ENCODE data around the gene NTRK2. TPM values are rescaled to one million over a fixed set of nuclear protein-coding genes. Genes with fewer than 3 reads are reported as not detected.

NTRK2 gene
- total and polyA plus RNA-seq, 4 donors, result 0.26 to 1.4 (median 0.56) TPM

DNA sequence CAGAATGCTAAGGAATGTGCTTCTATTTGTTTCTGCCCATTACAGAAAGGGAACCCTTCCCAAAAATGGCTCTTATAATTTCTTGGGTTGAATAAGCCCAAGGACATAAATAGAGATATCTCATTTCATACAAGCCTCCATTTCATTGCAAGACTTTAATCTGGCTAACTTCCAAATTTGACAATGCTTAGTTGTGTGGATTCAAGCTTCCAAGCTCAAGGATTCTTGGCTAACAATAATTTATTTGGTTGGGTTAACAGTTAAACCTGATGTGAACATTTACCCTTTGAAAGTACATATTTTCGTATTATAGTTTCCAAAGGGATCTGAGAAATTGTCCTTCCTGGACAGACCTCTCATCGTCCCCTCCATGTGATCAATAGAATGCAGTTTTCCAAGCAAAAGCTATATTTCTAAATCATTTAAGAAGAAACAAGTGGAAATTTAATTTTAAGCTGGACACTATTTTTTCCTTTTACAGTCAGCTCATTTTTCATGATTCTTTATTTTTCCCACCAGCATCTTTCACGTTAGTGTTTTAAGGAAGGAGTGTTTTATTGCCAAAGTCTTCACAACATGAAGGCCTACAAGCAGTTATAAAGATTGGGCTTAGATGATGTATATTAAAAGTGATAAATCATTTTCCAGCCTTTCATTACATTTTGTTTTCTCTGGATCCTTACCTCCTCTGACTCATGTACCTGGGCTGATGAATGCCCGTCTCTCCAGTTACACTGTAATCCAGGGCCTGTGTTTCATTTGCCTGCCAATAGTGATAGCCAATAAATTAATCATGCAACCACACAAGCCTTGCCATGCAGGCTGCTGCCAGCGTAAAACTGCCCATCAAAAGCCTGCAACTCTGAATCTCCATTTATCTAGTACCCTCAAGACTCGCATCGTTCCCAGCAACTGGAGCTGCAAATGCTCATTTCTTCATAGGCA is 176.7 kb downstream of the NTRK2 start:
- TF ChIP-seq HNF4A (conservative IDR thresholded peaks at IDR 0.05) (no peak), TAF1 (conservative IDR thresholded peaks at IDR 0.05) (no peak), HNF4G (IDR thresholded peaks at IDR 0.05) (no peak), FOXA1 (IDR thresholded peaks at IDR 0.05) (no peak), RXRA (IDR thresholded peaks at IDR 0.05) (no peak), SP1 (IDR thresholded peaks at IDR 0.05) (no peak), YY1 (IDR thresholded peaks at IDR 0.05) (no peak), MAX (IDR thresholded peaks at IDR 0.05) (no peak), JUND (IDR thresholded peaks at IDR 0.05) (no peak), GABPA (IDR thresholded peaks at IDR 0.05 in 1 of 2, conservative IDR thresholded peaks at IDR 0.05 in 1 of 2) (no peak), RAD21 (IDR thresholded peaks at IDR 0.05) (no peak)
- TF ChIP-seq, protein P1, sequence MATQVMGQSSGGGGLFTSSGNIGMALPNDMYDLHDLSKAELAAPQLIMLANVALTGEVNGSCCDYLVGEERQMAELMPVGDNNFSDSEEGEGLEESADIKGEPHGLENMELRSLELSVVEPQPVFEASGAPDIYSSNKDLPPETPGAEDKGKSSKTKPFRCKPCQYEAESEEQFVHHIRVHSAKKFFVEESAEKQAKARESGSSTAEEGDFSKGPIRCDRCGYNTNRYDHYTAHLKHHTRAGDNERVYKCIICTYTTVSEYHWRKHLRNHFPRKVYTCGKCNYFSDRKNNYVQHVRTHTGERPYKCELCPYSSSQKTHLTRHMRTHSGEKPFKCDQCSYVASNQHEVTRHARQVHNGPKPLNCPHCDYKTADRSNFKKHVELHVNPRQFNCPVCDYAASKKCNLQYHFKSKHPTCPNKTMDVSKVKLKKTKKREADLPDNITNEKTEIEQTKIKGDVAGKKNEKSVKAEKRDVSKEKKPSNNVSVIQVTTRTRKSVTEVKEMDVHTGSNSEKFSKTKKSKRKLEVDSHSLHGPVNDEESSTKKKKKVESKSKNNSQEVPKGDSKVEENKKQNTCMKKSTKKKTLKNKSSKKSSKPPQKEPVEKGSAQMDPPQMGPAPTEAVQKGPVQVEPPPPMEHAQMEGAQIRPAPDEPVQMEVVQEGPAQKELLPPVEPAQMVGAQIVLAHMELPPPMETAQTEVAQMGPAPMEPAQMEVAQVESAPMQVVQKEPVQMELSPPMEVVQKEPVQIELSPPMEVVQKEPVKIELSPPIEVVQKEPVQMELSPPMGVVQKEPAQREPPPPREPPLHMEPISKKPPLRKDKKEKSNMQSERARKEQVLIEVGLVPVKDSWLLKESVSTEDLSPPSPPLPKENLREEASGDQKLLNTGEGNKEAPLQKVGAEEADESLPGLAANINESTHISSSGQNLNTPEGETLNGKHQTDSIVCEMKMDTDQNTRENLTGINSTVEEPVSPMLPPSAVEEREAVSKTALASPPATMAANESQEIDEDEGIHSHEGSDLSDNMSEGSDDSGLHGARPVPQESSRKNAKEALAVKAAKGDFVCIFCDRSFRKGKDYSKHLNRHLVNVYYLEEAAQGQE (IDR thresholded peaks at IDR 0.05), result no peak
- TF ChIP-seq, protein P2, sequence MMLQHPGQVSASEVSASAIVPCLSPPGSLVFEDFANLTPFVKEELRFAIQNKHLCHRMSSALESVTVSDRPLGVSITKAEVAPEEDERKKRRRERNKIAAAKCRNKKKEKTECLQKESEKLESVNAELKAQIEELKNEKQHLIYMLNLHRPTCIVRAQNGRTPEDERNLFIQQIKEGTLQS (IDR thresholded peaks at IDR 0.05), result no peak
- TF ChIP-seq, protein P3, sequence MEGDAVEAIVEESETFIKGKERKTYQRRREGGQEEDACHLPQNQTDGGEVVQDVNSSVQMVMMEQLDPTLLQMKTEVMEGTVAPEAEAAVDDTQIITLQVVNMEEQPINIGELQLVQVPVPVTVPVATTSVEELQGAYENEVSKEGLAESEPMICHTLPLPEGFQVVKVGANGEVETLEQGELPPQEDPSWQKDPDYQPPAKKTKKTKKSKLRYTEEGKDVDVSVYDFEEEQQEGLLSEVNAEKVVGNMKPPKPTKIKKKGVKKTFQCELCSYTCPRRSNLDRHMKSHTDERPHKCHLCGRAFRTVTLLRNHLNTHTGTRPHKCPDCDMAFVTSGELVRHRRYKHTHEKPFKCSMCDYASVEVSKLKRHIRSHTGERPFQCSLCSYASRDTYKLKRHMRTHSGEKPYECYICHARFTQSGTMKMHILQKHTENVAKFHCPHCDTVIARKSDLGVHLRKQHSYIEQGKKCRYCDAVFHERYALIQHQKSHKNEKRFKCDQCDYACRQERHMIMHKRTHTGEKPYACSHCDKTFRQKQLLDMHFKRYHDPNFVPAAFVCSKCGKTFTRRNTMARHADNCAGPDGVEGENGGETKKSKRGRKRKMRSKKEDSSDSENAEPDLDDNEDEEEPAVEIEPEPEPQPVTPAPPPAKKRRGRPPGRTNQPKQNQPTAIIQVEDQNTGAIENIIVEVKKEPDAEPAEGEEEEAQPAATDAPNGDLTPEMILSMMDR (IDR thresholded peaks at IDR 0.05; ENCODE audit: low read depth, low read length, missing input control), result no peak
- H3K4me1 ChIP-seq (ENCODE audit: control insufficient read depth in 4 of 4, insufficient read depth in 4 of 4, low read length in 3 of 4), result no peaks in the 10 kb centered on the region
- 81% methylated on average over 7 of the region's 7 CpGs for WGBS

GRCh38 chr9:84846906-84847305 is 177.4 kb downstream of the NTRK2 start:
- H3K27ac ChIP-seq (ENCODE audit: low read depth in 1 of 2, low read length in 2 of 2), result no peak overlapping the region
- TF ChIP-seq RAD21 (IDR thresholded peaks at IDR 0.05) (no peak), NR2F2 (IDR thresholded peaks at IDR 0.05) (no peak), HNF4G (IDR thresholded peaks at IDR 0.05) (no peak), EGR1 (IDR thresholded peaks at IDR 0.05; ENCODE audit: low read depth in 2 of 2) (no peak)
- no peaks in the 10 kb centered on the region for H3K36me3 ChIP-seq (ENCODE audit: control insufficient read depth in 4 of 4, insufficient read depth in 3 of 4, low read depth in 1 of 4, low read length in 3 of 4)
- no peaks in the 10 kb centered on the region for H3K9me3 ChIP-seq (ENCODE audit: control insufficient read depth in 4 of 4, low read length in 3 of 4)
- no peaks in the 10 kb centered on the region for H3K27me3 ChIP-seq (ENCODE audit: control insufficient read depth in 4 of 4, insufficient read depth in 4 of 4, low read length in 3 of 4)
- no peaks in the 10 kb centered on the region for H3K4me1 ChIP-seq (ENCODE audit: control insufficient read depth in 4 of 4, insufficient read depth in 4 of 4, low read length in 3 of 4)
- H3K9ac ChIP-seq (ENCODE audit: low read depth in 1 of 2, low read length in 2 of 2), result no peak overlapping the region
- no peak overlapping the region for H3K4me3 ChIP-seq (ENCODE audit: low read depth in 1 of 3, low read length in 3 of 3)
- DNase-seq (ENCODE audit: low spot score), result no peak

More for the DNA sequence above, 176.7 kb downstream of the NTRK2 start:
- no peaks in the 10 kb centered on the region for H3K27me3 ChIP-seq (ENCODE audit: control insufficient read depth in 4 of 4, insufficient read depth in 4 of 4, low read length in 3 of 4)
- no peak overlapping the region for H3K4me3 ChIP-seq (ENCODE audit: low read depth in 1 of 3, low read length in 3 of 3)
- H3K9me3 ChIP-seq (ENCODE audit: control insufficient read depth in 4 of 4, low read length in 3 of 4), result no peaks in the 10 kb centered on the region
- H3K36me3 ChIP-seq (ENCODE audit: control insufficient read depth in 4 of 4, insufficient read depth in 3 of 4, low read depth in 1 of 4, low read length in 3 of 4), result no peaks in the 10 kb centered on the region
- no peak overlapping the region for H3K9ac ChIP-seq (ENCODE audit: low read depth in 1 of 2, low read length in 2 of 2)
- no peak overlapping the region for H3K27ac ChIP-seq (ENCODE audit: low read depth in 1 of 2, low read length in 2 of 2)
- no peak for DNase-seq (ENCODE audit: low spot score)
